GM10847 (cell line): Measurements from ENCODE around the gene EID2.

Experiments
- POLR2A ChIP-seq: IDR thresholded peaks from 2 replicates; pipeline ENCODE4 v1.6.1; 2011; ENCODE audit not compliant: insufficient read length; ENCODE audit errors: extremely low read depth

The EID2 gene

GRCh38 chr19:39517432-39517831 is 22.5 kb downstream of the EID2 start:
- TF ChIP-seq POLR2A = no peak

- TF ChIP-seq POLR2A = no peak
Observed at GRCh38 chr19:39516270-39516669, 23.7 kb downstream of the EID2 start.

GRCh38 chr19:39515551-39516191 is 24.3 kb downstream of the EID2 start:
- TF ChIP-seq POLR2A = no peak

GRCh38 chr19:39514840-39515550 is 25.0 kb downstream of the EID2 start, which contains the start of gene SELENOV:
Gene SELENOV, plus strand, starts transcription at chr19:39515139. Its CDS starts 74 bp downstream, at chr19:39515213.
- TF ChIP-seq POLR2A = no peak

- TF ChIP-seq POLR2A = no peak
Observed at GRCh38 chr19:39512988-39513387, 27.0 kb downstream of the EID2 start.

GRCh38 chr19:39509233-39509632 is 30.7 kb downstream of the EID2 start:
- no peak for TF ChIP-seq POLR2A

GRCh38 chr19:39508629-39509028 is 31.3 kb downstream of the EID2 start:
- TF ChIP-seq POLR2A = no peak

- TF ChIP-seq POLR2A = no peak
Observed at GRCh38 chr19:39507715-39508364, 32.1 kb downstream of the EID2 start.

- TF ChIP-seq POLR2A = no peak
Observed at GRCh38 chr19:39506944-39507714, 32.8 kb downstream of the EID2 start.

- TF ChIP-seq POLR2A = no peak
Observed at GRCh38 chr19:39506598-39506943, 33.4 kb downstream of the EID2 start.

- TF ChIP-seq POLR2A = no peak
Observed at GRCh38 chr19:39502640-39503417, 37.1 kb downstream of the EID2 start.

GRCh38 chr19:39501340-39501739 is 38.6 kb downstream of the EID2 start:
- no peak for TF ChIP-seq POLR2A

GRCh38 chr19:39500543-39500942 is 39.4 kb downstream of the EID2 start:
- TF ChIP-seq POLR2A = no peak

- TF ChIP-seq POLR2A = no peak
Observed at GRCh38 chr19:39499932-39500331, 40.0 kb downstream of the EID2 start.
